KMS-11 (cell line): ENCODE results near the gene MICAL3.

Source experiments
- H2AFZ ChIP-seq: fragments of 200-600 bp; sonication (generic); 2 replicates; pipeline ENCODE4 v1.6.1; 2016; ENCODE audit warnings: antibody characterized with exemption, mixed run types, low read depth
- H3K27ac ChIP-seq: fragments of 200-600 bp; sonication (generic); 2 replicates; pipeline ENCODE4 v1.6.1; 2016; ENCODE audit warnings: mild to moderate bottlenecking, mixed run types
- H3K27me3 ChIP-seq: fragments of 200-600 bp; sonication (generic); 2 replicates; pipeline ENCODE4 v1.6.1; 2017; ENCODE audit warnings: mild to moderate bottlenecking, low read depth, mixed run types, moderate library complexity; ENCODE audit not compliant: insufficient read depth
- H3K36me3 ChIP-seq: fragments of 200-600 bp; sonication (generic); 2 replicates; pipeline ENCODE4 v1.6.1; 2017; ENCODE audit warnings: mild to moderate bottlenecking, mixed run types; ENCODE audit not compliant: insufficient read depth
- H3K4me1 ChIP-seq: fragments of 200-600 bp; sonication (generic); 2 replicates; pipeline ENCODE4 v1.6.1; 2016; ENCODE audit warnings: mild to moderate bottlenecking, low read depth, mixed run types; ENCODE audit not compliant: poor library complexity, severe bottlenecking
- H3K4me2 ChIP-seq: fragments of 200-600 bp; sonication (generic); 2 replicates; pipeline ENCODE4 v1.7.0; 2016; ENCODE audit warnings: mild to moderate bottlenecking, mixed run types
- H3K4me3 ChIP-seq: fragments of 200-600 bp; sonication (generic); IDR thresholded peaks from 2 replicates; pipeline ENCODE4 v1.6.1; 2017; ENCODE audit warnings: low read depth, low read length, mixed read lengths; ENCODE audit not compliant: insufficient read depth
- H3K79me2 ChIP-seq: fragments of 200-600 bp; sonication (generic); 2 replicates; pipeline ENCODE4 v1.6.1; 2016; ENCODE audit warnings: low read depth, mixed run types; ENCODE audit not compliant: insufficient read depth
- H3K9ac ChIP-seq: fragments of 200-600 bp; sonication (generic); 2 replicates; pipeline ENCODE4 v1.6.1; 2016; ENCODE audit warnings: mild to moderate bottlenecking, mixed run types
- H4K20me1 ChIP-seq: fragments of 200-600 bp; sonication (generic); 2 replicates; pipeline ENCODE4 v1.6.1; 2016; ENCODE audit warnings: mild to moderate bottlenecking, mixed run types; ENCODE audit not compliant: insufficient read depth
- CTCF ChIP-seq: fragments of 200-600 bp; sonication (generic); conservative IDR thresholded peaks from 2 replicates; pipeline ENCODE4 v1.6.1; 2017; ENCODE audit warnings: low read depth, mild to moderate bottlenecking, antibody characterized with exemption, low read length, moderate library complexity, mixed read lengths

MICAL3 gene

GRCh38 chr22:17944256-17944655, 80.1 kb downstream of the MICAL3 start:
- H4K20me1 ChIP-seq: no peaks in the 10 kb centered on the region
- no peak for TF ChIP-seq CTCF

GRCh38 chr22:17943533-17944249, 80.7 kb downstream of the MICAL3 start:
- Histone ChIP-seq H3K27ac (no peak overlapping the region), H3K4me2 (no peak overlapping the region), H3K4me3 (no peak overlapping the region), H4K20me1 (no peaks in the 10 kb centered on the region), H3K36me3 (no peaks in the 10 kb centered on the region), H3K4me1 (peaks cover 9% of the 10 kb centered on the region), H3K79me2 (peaks cover 49% of the 10 kb centered on the region; the same call in 1 of the 2 replicates), H3K9ac (no peak overlapping the region), H2AFZ (no peak overlapping the region), H3K27me3 (no peaks in the 10 kb centered on the region)
- TF ChIP-seq CTCF: no peak

More at GRCh38 chr22:17944256-17944655, 80.1 kb downstream of the MICAL3 start:
- Histone ChIP-seq H2AFZ (no peak overlapping the region), H3K9ac (no peak overlapping the region), H3K27me3 (no peaks in the 10 kb centered on the region), H3K27ac (no peak overlapping the region), H3K4me3 (no peak overlapping the region), H3K79me2 (peaks cover 45% of the 10 kb centered on the region; the same call in 1 of the 2 replicates), H3K4me1 (peaks cover 9% of the 10 kb centered on the region), H3K36me3 (no peaks in the 10 kb centered on the region), H3K4me2 (no peak overlapping the region)

GRCh38 chr22:17942721-17943120, 81.6 kb downstream of the MICAL3 start:
- Histone ChIP-seq H3K27ac (no peak overlapping the region), H4K20me1 (no peaks in the 10 kb centered on the region)

More at GRCh38 chr22:17942721-17943120, 81.6 kb downstream of the MICAL3 start:
- H3K9ac ChIP-seq: no peak overlapping the region
- peaks cover 53% of the 10 kb centered on the region; the same call in 1 of the 2 replicates for H3K79me2 ChIP-seq
- no peak for TF ChIP-seq CTCF
- no peaks in the 10 kb centered on the region for H3K27me3 ChIP-seq
- H3K4me3 ChIP-seq: no peak overlapping the region
- H3K4me1 ChIP-seq: peaks cover 9% of the 10 kb centered on the region
- no peak overlapping the region for H2AFZ ChIP-seq
- no peak overlapping the region for H3K4me2 ChIP-seq
- H3K36me3 ChIP-seq: no peaks in the 10 kb centered on the region
